H9 (cell line): ENCODE measurements around the gene PRSS50. TPM values are rescaled to one million over a fixed set of nuclear protein-coding genes. Genes with fewer than 3 reads are reported as not detected.

Experiments
- DNase-seq: peaks from one replicate; pipeline ENCODE4 v3.0.0-alpha.2; 2017
- H2AFZ ChIP-seq: one replicate; pipeline ENCODE4 v1.6.1; 2013; ENCODE audit warnings: mild to moderate bottlenecking, low read length, control low read depth, moderate library complexity
- H2AK5ac ChIP-seq: 2 replicates; pipeline ENCODE4 v1.6.1; 2013; ENCODE audit warnings: low read length, control low read depth, mixed read lengths; ENCODE audit not compliant: insufficient read length
- H2BK120ac ChIP-seq: one replicate; pipeline ENCODE4 v1.6.1; 2013; ENCODE audit warnings: low read depth, mild to moderate bottlenecking, low read length, control low read depth, inconsistent platforms; ENCODE audit not compliant: poor library complexity, severe bottlenecking
- H2BK12ac ChIP-seq: 2 replicates; pipeline ENCODE4 v1.6.1; 2013; ENCODE audit warnings: low read length, control low read depth, mixed read lengths, low read depth; ENCODE audit not compliant: insufficient read length
- H2BK15ac ChIP-seq: 2 replicates; pipeline ENCODE4 v1.6.1; 2013; ENCODE audit warnings: low read depth, low read length, control low read depth
- H2BK20ac ChIP-seq: one replicate; pipeline ENCODE4 v1.6.1; 2013; ENCODE audit warnings: low read depth, mild to moderate bottlenecking, low read length, control low read depth, inconsistent platforms; ENCODE audit not compliant: poor library complexity, severe bottlenecking
- H2BK5ac ChIP-seq: 2 replicates; pipeline ENCODE4 v1.6.1; 2013; ENCODE audit warnings: low read length, control low read depth, mixed read lengths; ENCODE audit not compliant: insufficient read length
- H3K14ac ChIP-seq: 2 replicates; pipeline ENCODE4 v1.6.1; 2013; ENCODE audit warnings: low read length, control low read depth; ENCODE audit not compliant: insufficient read depth
- H3K18ac ChIP-seq: 2 replicates; pipeline ENCODE4 v1.6.1; 2013; ENCODE audit warnings: low read depth, mild to moderate bottlenecking, mixed read lengths, low read length, control low read depth; ENCODE audit not compliant: insufficient read length
- H3K23ac ChIP-seq: 2 replicates; pipeline ENCODE4 v1.6.1; 2013; ENCODE audit warnings: low read length, control low read depth, mixed read lengths, low read depth; ENCODE audit not compliant: insufficient read length
- H3K23me2 ChIP-seq: 2 replicates; pipeline ENCODE4 v1.6.1; 2013; ENCODE audit warnings: low read depth, mild to moderate bottlenecking, mixed read lengths, low read length, control low read depth; ENCODE audit not compliant: insufficient read length, poor library complexity, severe bottlenecking
- H3K27ac ChIP-seq: 2 replicates; pipeline ENCODE4 v1.5.1; 2013; ENCODE audit warnings: low read length, control low read depth, mixed read lengths, low read depth; ENCODE audit not compliant: insufficient read length
- H3K27me3 ChIP-seq: 2 replicates; pipeline ENCODE4 v1.6.1; 2013; ENCODE audit warnings: low read length, control low read depth, inconsistent platforms; ENCODE audit not compliant: insufficient read depth
- H3K4ac ChIP-seq: 2 replicates; pipeline ENCODE4 v1.6.1; 2013; ENCODE audit warnings: low read depth, mild to moderate bottlenecking, control low read depth, inconsistent platforms, low read length, moderate library complexity
- H3K4me1 ChIP-seq: 2 replicates; pipeline ENCODE4 v1.6.1; 2013; ENCODE audit warnings: low read length, control low read depth, inconsistent platforms; ENCODE audit not compliant: insufficient read depth
- H3K4me2 ChIP-seq: 2 replicates; pipeline ENCODE4 v1.6.1; 2013; ENCODE audit warnings: low read length, control low read depth, mixed read lengths; ENCODE audit not compliant: insufficient read length, insufficient read depth
- H3K56ac ChIP-seq: 2 replicates; pipeline ENCODE4 v1.6.1; 2013; ENCODE audit warnings: low read depth, mild to moderate bottlenecking, mixed read lengths, low read length, control low read depth; ENCODE audit not compliant: insufficient read length
- H3K79me1 ChIP-seq: 2 replicates; pipeline ENCODE4 v1.6.1; 2013; ENCODE audit warnings: low read depth, mild to moderate bottlenecking, moderate library complexity, low read length, control low read depth, inconsistent platforms; ENCODE audit not compliant: insufficient read depth, poor library complexity, severe bottlenecking
- H3K79me2 ChIP-seq: 2 replicates; pipeline ENCODE4 v1.6.1; 2013; ENCODE audit warnings: low read length, control low read depth, inconsistent platforms; ENCODE audit not compliant: insufficient read depth
- H3K9ac ChIP-seq: 2 replicates; pipeline ENCODE4 v1.6.1; 2013; ENCODE audit warnings: low read length, control low read depth, mixed read lengths; ENCODE audit not compliant: insufficient read length; ENCODE audit errors: extremely low read depth
- H3K9me3 ChIP-seq: one replicate; pipeline ENCODE4 v1.6.1; 2013; ENCODE audit warnings: low read depth, low read length, inconsistent platforms; ENCODE audit not compliant: control insufficient read depth
- H3T11ph ChIP-seq: one replicate; pipeline ENCODE4 v1.6.1; 2013; ENCODE audit warnings: mild to moderate bottlenecking, low read length, control low read depth, inconsistent platforms
- H4K20me1 ChIP-seq: one replicate; pipeline ENCODE4 v1.6.1; 2013; ENCODE audit not compliant: control insufficient read depth, insufficient read length, insufficient read depth
- H4K5ac ChIP-seq: 2 replicates; pipeline ENCODE4 v1.6.1; 2013; ENCODE audit warnings: low read depth, mild to moderate bottlenecking, mixed read lengths, low read length, control low read depth; ENCODE audit not compliant: insufficient read length
- H4K8ac ChIP-seq: replicated peaks from 2 replicates; pipeline ENCODE4 v1.6.1; 2013; ENCODE audit warnings: low read length, control low read depth, mixed read lengths, low read depth; ENCODE audit not compliant: insufficient read length
- H4K91ac ChIP-seq: 2 replicates; pipeline ENCODE4 v1.6.1; 2013; ENCODE audit warnings: low read depth, mild to moderate bottlenecking, moderate library complexity, mixed read lengths, low read length, control low read depth; ENCODE audit not compliant: insufficient read length
- H3K27ac Mint-ChIP-seq, 3 experiments: 2 replicates in 2 of 3; 3 replicates in 1 of 3; pipeline ENCODE4 v1.8.0; 2020 to 2021; ENCODE audit warnings: mixed read lengths in 3 of 3, mild to moderate bottlenecking in 1 of 3, moderate library complexity in 1 of 3
- H3K27me3 Mint-ChIP-seq: 2 replicates; pipeline ENCODE4 v1.8.0; 2021; ENCODE audit warnings: low read depth, mild to moderate bottlenecking, moderate library complexity, mixed read lengths
- H3K36me3 Mint-ChIP-seq, 3 experiments: 2 replicates in 2 of 3; 3 replicates in 1 of 3; pipeline ENCODE4 v1.8.0; 2020 to 2021; ENCODE audit warnings: low read depth in 3 of 3, mixed read lengths in 3 of 3; ENCODE audit not compliant: insufficient read depth in 1 of 3
- H3K4me1 Mint-ChIP-seq, 2 experiments: 2 replicates each; pipeline ENCODE4 v1.8.0; 2020; ENCODE audit warnings: mixed read lengths in 2 of 2
- H3K4me3 Mint-ChIP-seq, 2 experiments: 2 replicates in 1 of 2; 3 replicates in 1 of 2; pipeline ENCODE4 v1.8.0; 2020 to 2021; ENCODE audit warnings: mild to moderate bottlenecking in 2 of 2, mixed read lengths in 2 of 2, moderate library complexity in 1 of 2
- H3K9me3 Mint-ChIP-seq, 2 experiments: 2 replicates in 1 of 2; 3 replicates in 1 of 2; pipeline ENCODE4 v1.8.0; 2020; ENCODE audit warnings: mild to moderate bottlenecking in 2 of 2, mixed read lengths in 2 of 2, moderate library complexity in 1 of 2
- WGBS: extraction: QIAGEN DNeasy Blood & Tissue Kit; methylation state at CpG from one replicate; pipeline ENCODE4 v1.1.7; 2013; ENCODE audit warnings: missing lambda C conversion rate, low lambda C conversion rate, mixed read lengths; ENCODE audit not compliant: insufficient read length; ENCODE audit errors: extremely low coverage; 5-methylcytosine and 5-hydroxymethylcytosine counted together
- total RNA-seq: library from RNA; stranded (reverse); gene quantifications from 2 replicates; pipeline ENCODE4 v1.2.1, GENCODE V29; 2021
- TF ChIP-seq, protein P1 (sequence below): fragments of 200-600 bp; sonication (generic); conservative IDR thresholded peaks from 3 replicates; pipeline ENCODE4 v1.8.0; 2021; ENCODE audit warnings: antibody characterized with exemption, mild to moderate bottlenecking

PRSS50 gene
- total RNA-seq, 1 experiment from 2014 or later: 0.24 TPM

DNA sequence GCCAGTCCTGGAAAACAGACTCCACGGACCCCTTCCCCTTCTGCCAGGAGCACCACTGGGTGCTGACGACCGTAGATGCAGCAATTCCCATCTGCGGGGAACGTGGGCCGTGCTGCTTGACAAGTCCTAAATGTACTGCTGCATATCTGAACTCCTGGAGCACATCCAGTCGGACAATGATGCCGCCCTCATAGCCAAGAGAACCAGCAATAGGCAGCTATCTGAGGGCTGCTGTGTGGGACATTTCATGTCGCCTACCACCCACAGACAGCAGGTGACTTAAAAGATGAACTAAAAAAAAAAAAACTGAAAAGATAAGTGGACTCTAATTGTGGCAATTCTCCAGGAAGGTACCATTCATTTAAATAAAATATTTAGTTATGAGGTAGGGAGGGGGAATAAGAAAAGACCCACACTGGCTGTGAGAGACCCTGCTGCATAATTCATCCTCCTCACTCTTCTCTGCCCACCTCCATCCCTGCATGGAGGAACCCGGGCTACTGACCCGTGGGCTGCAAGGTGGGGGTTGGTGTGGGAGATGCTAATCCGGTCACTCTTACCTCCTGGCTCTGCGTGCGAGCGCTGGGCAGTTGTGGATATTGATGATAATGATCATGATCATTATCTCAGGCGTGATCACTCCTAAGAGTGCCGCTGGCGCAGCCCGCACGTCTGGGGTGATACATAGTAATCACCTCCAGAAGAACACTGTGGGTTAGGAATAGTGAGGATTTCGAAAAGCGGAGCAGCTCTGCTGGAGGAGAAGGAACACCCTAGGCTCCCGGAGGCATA, 52.5 kb downstream of the PRSS50 start:
- H2BK20ac ChIP-seq: no peak overlapping the region
- Mint-ChIP-seq H3K36me3 (no peaks in the 10 kb centered on the region), H3K4me3 (no peak overlapping the region), H3K4me1 (peaks cover 39 to 40% of the 10 kb centered on the region in 2 experiments), H3K27me3 (peaks cover 6% of the 10 kb centered on the region), H3K27ac (no peak overlapping the region), H3K9me3 (no peaks in the 10 kb centered on the region)
- no peak overlapping the region for H3K27ac ChIP-seq
- no peak overlapping the region for H3K56ac ChIP-seq
- TF ChIP-seq, protein P1, sequence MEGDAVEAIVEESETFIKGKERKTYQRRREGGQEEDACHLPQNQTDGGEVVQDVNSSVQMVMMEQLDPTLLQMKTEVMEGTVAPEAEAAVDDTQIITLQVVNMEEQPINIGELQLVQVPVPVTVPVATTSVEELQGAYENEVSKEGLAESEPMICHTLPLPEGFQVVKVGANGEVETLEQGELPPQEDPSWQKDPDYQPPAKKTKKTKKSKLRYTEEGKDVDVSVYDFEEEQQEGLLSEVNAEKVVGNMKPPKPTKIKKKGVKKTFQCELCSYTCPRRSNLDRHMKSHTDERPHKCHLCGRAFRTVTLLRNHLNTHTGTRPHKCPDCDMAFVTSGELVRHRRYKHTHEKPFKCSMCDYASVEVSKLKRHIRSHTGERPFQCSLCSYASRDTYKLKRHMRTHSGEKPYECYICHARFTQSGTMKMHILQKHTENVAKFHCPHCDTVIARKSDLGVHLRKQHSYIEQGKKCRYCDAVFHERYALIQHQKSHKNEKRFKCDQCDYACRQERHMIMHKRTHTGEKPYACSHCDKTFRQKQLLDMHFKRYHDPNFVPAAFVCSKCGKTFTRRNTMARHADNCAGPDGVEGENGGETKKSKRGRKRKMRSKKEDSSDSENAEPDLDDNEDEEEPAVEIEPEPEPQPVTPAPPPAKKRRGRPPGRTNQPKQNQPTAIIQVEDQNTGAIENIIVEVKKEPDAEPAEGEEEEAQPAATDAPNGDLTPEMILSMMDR: no peak
- no peak overlapping the region for H2BK120ac ChIP-seq
- no peak overlapping the region for H2BK12ac ChIP-seq
- H3K79me1 ChIP-seq: no peaks in the 10 kb centered on the region
- H3K79me2 ChIP-seq: no peaks in the 10 kb centered on the region
- no peak overlapping the region for H3K23ac ChIP-seq
- no peak overlapping the region for H3K18ac ChIP-seq
- no peak overlapping the region for H3K4me2 ChIP-seq
- peaks cover 8% of the 10 kb centered on the region; the same call in 1 of the 2 replicates for H3K4me1 ChIP-seq
- no peak overlapping the region for H2BK5ac ChIP-seq
- H4K5ac ChIP-seq: no peak overlapping the region
- H2AK5ac ChIP-seq: no peak overlapping the region
- no peaks in the 10 kb centered on the region for H3K27me3 ChIP-seq
- no peak overlapping the region for H4K8ac ChIP-seq
- H4K91ac ChIP-seq: no peak overlapping the region
- no peaks in the 10 kb centered on the region for H4K20me1 ChIP-seq
- peak; percentile 21 for DNase-seq
- H3K4ac ChIP-seq: no peak overlapping the region
- no peaks in the 10 kb centered on the region for H3K23me2 ChIP-seq
- no peak overlapping the region for H3K14ac ChIP-seq
- no peaks in the 10 kb centered on the region for H3K9me3 ChIP-seq
- H2BK15ac ChIP-seq: no peak overlapping the region
- no CpG with 5 or more reads among the region's 23 CpGs for WGBS
- no peak overlapping the region for H3T11ph ChIP-seq
- no peak overlapping the region for H3K9ac ChIP-seq
- H2AFZ ChIP-seq: no peak overlapping the region
